ENCODE data around the gene HS3ST6.

DNA sequence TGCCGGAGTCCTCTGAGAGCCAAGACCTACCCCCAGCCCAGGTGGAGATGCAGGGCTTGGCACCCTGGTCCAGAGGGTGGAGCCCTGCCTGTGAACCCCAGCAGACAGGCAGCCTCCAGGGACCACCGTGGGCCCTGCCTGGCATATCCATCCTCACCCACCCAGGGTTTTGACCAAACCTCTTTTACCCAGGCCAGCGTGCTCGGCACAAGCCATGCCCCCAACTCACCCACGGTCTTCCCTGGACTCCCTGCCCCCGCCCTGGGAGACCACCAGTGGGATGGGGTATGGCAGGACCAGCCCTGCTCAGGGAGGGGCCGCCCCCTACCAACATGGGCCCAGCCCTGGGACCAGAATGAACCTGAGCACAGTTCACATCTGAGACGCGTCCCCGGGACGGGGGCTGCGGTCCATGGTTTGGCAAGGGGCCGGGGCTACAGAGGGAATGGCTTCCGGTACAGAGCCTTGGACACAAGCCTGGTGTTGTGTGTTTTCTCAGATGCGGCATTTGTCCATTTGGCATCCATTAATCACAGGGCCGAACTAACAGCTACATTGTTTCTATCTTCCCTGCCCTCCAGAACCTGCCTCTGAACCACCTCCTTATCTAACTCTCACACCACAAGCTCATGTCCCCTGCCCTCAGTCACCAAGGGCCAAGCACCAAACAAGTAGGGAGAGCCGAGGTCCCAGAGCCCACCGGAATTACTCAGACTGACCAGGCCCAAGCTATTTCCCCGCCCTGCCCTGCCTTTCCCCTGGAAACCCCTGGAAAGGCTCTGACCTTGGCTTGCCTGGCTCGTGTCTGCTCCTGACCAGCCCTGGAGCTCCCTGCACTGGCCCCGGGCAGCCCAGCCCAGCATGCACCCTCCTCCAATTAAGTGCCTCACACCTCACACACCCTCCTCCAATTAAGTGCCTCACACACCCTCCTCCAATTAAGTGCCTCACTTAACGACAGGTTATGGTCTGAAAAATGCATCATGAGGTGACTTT is 14.1 kb downstream of the HS3ST6 start:
- no peak for TF ChIP-seq POLR2A (IDR thresholded peaks at IDR 0.05)
- TF ChIP-seq, protein P1, sequence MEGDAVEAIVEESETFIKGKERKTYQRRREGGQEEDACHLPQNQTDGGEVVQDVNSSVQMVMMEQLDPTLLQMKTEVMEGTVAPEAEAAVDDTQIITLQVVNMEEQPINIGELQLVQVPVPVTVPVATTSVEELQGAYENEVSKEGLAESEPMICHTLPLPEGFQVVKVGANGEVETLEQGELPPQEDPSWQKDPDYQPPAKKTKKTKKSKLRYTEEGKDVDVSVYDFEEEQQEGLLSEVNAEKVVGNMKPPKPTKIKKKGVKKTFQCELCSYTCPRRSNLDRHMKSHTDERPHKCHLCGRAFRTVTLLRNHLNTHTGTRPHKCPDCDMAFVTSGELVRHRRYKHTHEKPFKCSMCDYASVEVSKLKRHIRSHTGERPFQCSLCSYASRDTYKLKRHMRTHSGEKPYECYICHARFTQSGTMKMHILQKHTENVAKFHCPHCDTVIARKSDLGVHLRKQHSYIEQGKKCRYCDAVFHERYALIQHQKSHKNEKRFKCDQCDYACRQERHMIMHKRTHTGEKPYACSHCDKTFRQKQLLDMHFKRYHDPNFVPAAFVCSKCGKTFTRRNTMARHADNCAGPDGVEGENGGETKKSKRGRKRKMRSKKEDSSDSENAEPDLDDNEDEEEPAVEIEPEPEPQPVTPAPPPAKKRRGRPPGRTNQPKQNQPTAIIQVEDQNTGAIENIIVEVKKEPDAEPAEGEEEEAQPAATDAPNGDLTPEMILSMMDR (IDR thresholded peaks at IDR 0.05) = no peak

All from Peyer's patch (tissue), 4 donors.